ENCODE results near the gene CYSRT1. TPM values are rescaled to one million over a fixed set of nuclear protein-coding genes. Genes with fewer than 3 reads are reported as not detected.
A peak's percentile ranks its signal among the peaks of the same experiment; 100 is the strongest.

The CYSRT1 gene
- total and polyA plus RNA-seq, 3 donors from 2014 or later = 3.0 to 5.6 (median 3.7) TPM

DNA sequence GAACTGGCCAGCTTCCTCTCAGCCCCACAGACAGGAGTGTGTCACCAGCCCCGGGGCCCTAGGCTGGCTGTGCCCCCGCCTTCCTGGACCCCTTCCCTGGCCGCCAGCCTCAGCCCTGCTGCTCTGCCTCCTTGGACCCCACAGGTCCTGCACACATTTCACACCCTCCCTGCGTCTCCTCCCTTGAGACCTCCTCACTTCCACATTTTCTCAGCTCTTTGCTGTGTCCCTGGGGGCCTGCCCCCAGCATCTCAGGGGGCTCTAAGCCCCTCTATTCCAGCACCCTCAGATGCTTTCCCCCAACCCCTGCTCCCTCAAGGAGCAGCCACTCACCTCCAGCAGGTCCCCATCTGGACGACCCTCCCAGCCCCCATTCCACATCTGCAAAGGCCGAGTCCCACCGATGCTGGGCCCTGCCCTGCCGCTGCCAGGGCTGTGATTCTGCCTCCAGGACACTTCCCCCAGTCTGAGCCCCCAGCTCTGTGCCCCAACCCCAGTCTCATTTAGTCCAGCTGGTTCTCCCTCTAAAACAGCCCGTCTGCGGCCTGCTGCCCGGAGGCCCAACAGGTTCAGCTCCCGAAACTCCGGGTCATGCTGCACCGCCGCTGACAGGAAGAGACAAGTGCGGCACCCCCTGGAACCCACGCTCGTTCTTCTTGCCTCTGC lies 9.9 kb downstream of the CYSRT1 start:
- Histone ChIP-seq H3K27ac (no peak overlapping the region), H3K27me3 (no peaks in the 10 kb centered on the region), H3K9me3 (no peaks in the 10 kb centered on the region), H3K36me3 (ENCODE audit: low read depth, missing control alignments) (no peaks in the 10 kb centered on the region), H3K4me1 (peaks cover 36% of the 10 kb centered on the region), H3K4me3 (no peak overlapping the region)
- no peak for DNase-seq
- intact Hi-C loops (cut with DNase I; ENCODE audit: low total_unique reads) = no loop called here
- 80 to 85% methylated on average over 17 of the region's 18 CpGs for WGBS, 2 donors
- TF ChIP-seq, protein P1, sequence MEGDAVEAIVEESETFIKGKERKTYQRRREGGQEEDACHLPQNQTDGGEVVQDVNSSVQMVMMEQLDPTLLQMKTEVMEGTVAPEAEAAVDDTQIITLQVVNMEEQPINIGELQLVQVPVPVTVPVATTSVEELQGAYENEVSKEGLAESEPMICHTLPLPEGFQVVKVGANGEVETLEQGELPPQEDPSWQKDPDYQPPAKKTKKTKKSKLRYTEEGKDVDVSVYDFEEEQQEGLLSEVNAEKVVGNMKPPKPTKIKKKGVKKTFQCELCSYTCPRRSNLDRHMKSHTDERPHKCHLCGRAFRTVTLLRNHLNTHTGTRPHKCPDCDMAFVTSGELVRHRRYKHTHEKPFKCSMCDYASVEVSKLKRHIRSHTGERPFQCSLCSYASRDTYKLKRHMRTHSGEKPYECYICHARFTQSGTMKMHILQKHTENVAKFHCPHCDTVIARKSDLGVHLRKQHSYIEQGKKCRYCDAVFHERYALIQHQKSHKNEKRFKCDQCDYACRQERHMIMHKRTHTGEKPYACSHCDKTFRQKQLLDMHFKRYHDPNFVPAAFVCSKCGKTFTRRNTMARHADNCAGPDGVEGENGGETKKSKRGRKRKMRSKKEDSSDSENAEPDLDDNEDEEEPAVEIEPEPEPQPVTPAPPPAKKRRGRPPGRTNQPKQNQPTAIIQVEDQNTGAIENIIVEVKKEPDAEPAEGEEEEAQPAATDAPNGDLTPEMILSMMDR (IDR thresholded peaks at IDR 0.05) = no peak
- TF ChIP-seq POLR2A (IDR thresholded peaks at IDR 0.05) = no peak

DNA sequence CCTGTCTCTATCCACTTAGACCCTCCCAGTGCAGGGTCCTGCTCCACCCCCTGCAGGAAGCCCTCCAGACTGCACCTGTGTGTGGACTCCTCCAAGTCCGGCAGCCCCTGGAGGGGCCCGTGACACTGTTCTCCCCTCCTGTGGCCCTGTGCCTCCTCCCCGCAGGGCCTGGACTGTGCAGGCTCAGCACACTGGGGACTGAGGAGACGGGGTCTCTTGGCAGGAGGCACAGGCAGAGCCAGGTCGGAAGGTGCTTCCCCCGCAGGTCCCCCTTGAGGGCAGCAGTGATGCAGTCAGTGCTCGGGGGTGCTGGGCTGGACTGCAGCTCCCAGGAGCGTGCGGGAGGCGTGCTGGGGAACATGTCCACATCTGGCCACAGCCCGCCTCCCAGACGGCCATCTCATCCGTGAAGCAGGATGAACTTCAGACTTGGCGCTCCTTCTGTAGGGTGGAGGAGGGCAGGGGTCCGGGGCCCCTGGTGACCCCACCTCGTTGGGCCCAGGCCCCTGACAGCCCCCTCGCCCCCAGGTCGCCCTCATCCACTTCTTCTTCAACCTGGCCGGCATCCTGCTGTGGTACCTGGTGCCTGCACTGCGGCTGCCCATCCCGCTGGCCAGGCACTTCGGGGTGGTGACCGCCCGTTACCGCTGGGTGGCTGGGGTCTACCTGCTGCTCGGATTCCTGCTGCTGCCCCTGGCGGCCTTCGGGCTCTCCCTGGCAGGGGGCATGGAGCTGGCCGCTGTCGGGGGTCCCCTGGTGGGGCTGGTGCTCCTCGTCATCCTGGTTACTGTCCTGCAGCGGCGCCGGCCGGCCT lies 10.7 kb downstream of the CYSRT1 start:
- no peak overlapping the region for H3K27ac ChIP-seq
- no peaks in the 10 kb centered on the region for H3K9me3 ChIP-seq
- peaks cover 36% of the 10 kb centered on the region for H3K4me1 ChIP-seq
- no peaks in the 10 kb centered on the region for H3K36me3 ChIP-seq (ENCODE audit: low read depth, missing control alignments)
- DNase-seq = no peak
- WGBS, 2 donors = 67 to 72% methylated on average over 16 to 34 of the region's 35 CpGs
- H3K4me3 ChIP-seq = no peak overlapping the region
- intact Hi-C loops (cut with DNase I; ENCODE audit: low total_unique reads) = no loop called here
- TF ChIP-seq, protein P1 (IDR thresholded peaks at IDR 0.05) = no peak
- no peaks in the 10 kb centered on the region for H3K27me3 ChIP-seq

DNA sequence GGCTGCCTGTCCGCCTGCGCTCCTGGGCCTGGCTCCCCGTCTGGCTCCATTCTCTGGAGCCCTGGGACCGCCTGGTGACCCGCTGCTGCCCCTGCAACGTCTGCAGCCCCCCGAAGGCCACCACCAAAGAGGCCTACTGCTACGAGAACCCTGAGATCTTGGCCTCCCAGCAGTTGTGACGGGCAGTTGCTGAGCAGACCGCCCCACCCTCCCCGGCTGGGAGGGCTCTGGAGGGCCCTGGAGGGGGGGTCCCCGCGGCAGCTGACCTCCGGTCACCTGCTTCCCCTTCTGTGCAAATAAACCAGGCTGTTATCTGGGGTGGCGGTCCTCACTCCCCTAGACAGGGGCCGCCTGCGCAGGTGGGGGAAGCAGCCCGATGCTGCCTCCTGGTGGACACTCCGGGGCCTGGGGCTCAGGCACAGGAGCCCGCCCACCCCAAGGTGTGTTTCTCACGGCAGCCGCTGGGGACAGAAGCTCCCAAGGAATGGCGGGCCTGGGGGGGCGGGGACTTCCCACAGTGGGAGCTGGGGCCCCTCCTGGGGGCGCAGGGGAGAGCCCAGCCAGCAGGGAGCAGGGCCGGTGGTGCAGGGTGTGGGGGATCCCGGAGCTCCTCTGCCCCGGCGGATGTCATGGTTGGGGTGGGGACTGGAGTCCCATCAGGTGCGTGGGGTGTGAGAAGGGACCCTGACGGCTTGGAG lies 11.4 kb downstream of the CYSRT1 start:
- Histone ChIP-seq H3K4me1 (peaks cover 36% of the 10 kb centered on the region), H3K36me3 (ENCODE audit: low read depth, missing control alignments) (no peaks in the 10 kb centered on the region), H3K27ac (no peak overlapping the region), H3K9me3 (no peaks in the 10 kb centered on the region), H3K4me3 (no peak overlapping the region), H3K27me3 (no peaks in the 10 kb centered on the region)
- TF ChIP-seq POLR2A (IDR thresholded peaks at IDR 0.05) = no peak
- TF ChIP-seq, protein P1 (IDR thresholded peaks at IDR 0.05) = peak; percentile 96 to 97 (median 97)
- intact Hi-C loops (cut with DNase I; ENCODE audit: low total_unique reads) = no loop called here
- 30 to 35% methylated on average over 4 to 31 of the region's 31 CpGs for WGBS, 2 donors
- peak; percentile 91 for DNase-seq

DNA sequence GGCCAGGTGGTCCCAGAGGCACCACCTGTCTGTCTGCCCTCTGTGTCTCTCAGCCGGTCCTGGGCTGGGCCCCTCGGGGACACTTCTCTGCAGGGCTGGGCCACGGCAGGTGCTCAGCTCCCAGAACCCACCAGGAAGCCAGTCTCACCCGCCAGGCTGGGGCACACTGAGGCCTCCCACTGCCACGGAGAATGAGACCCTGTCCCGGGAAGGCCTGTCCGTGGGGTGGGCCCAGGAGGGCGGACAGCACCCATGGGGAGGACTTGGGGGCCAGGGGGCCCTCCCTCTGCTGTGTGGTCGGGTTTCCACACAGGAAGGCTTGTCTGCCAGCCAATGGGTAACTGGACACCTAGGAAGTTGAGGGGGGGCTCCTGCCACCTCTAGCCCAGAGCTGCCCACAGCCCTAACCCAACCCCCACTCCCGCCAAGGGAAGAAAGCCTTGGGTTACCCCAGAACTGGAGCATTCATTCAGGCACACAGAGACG lies 12.0 kb downstream of the CYSRT1 start:
- Histone ChIP-seq H3K4me3 (no peak overlapping the region), H3K27me3 (no peaks in the 10 kb centered on the region), H3K9me3 (no peaks in the 10 kb centered on the region), H3K36me3 (ENCODE audit: low read depth, missing control alignments) (no peaks in the 10 kb centered on the region), H3K27ac (no peak overlapping the region), H3K4me1 (peaks cover 36% of the 10 kb centered on the region)
- DNase-seq = no peak
- TF ChIP-seq, protein P1 (IDR thresholded peaks at IDR 0.05) = no peak
- intact Hi-C loops (cut with DNase I; ENCODE audit: low total_unique reads) = no loop called here
- 67% methylated on average over 11 of the region's 11 CpGs; no CpG with 5 or more reads in 1 of the 2 donors for WGBS, 2 donors

All from testis (tissue), 3 donors.